K562 (cell line): ENCODE measurements around the gene PRICKLE3. TPM values are rescaled to one million over a fixed set of nuclear protein-coding genes. Genes with fewer than 3 reads are reported as not detected.

Source experiments
- BRF2 ChIP-seq: IDR thresholded peaks from 3 replicates; pipeline ENCODE4 v1.6.1; 2011; ENCODE audit warnings: borderline replicate concordance, mild to moderate bottlenecking; ENCODE audit not compliant: insufficient read length, insufficient read depth
- CAMTA2 ChIP-seq: fragments of 250-450 bp; sonication (Bioruptor Pico); conservative IDR thresholded peaks from 2 replicates; pipeline ENCODE4 v1.5.1; 2022
- CHD2 ChIP-seq: IDR thresholded peaks from 2 replicates; pipeline ENCODE4 v1.6.1; 2011; ENCODE audit warnings: low read depth, low read length
- CTCFL ChIP-seq: IDR thresholded peaks from 2 replicates; pipeline ENCODE4 v1.6.1; 2011; ENCODE audit warnings: borderline replicate concordance, low read depth, mild to moderate bottlenecking, moderate library complexity, low read length; ENCODE audit not compliant: insufficient read depth, poor library complexity, severe bottlenecking
- HDAC8 ChIP-seq: fragments of 450-650 bp; IDR thresholded peaks from 2 replicates; pipeline ENCODE4 v1.6.1; 2016; ENCODE audit warnings: mild to moderate bottlenecking, missing genetic modification characterization, moderate library complexity, missing compliant biosample characterization
- PHF21A ChIP-seq: fragments of 450-650 bp; IDR thresholded peaks from 2 replicates; pipeline ENCODE4 v1.6.1; 2017; ENCODE audit warnings: low read depth, borderline replicate concordance
- RAD21 ChIP-seq, 2 experiments: fragments of 250-450 bp in 1 of 2; fragments of 450-650 bp in 1 of 2; sonication (Bioruptor Pico) in 1 of 2; formaldehyde crosslinking in 1 of 2; IDR thresholded peaks in 1 of 2; conservative IDR thresholded peaks in 1 of 2; 2 replicates each; pipeline versions ENCODE4 v1.4.0 to v1.8.0; 2020 to 2022; ENCODE audit warnings: mild to moderate bottlenecking in 2 of 2, moderate library complexity in 1 of 2
- RBM34 ChIP-seq: fragments of 200-400 bp; formaldehyde crosslinking; IDR thresholded peaks from 2 replicates; pipeline ENCODE4 v1.6.1; 2018; ENCODE audit warnings: low read length, borderline replicate concordance; ENCODE audit not compliant: insufficient read depth
- RCOR1 ChIP-seq, 2 experiments: IDR thresholded peaks; 2 replicates each; pipeline ENCODE4 v1.6.1; 2012; ENCODE audit warnings: low read depth in 2 of 2, low read length in 2 of 2, borderline replicate concordance in 1 of 2, improper control_type of control experiment in 1 of 2
- SIN3B ChIP-seq: fragments of 450-650 bp; IDR thresholded peaks from 2 replicates; pipeline ENCODE4 v1.6.1; 2017; ENCODE audit warnings: low read depth, mild to moderate bottlenecking, moderate library complexity
- SMC3 ChIP-seq: conservative IDR thresholded peaks from 2 replicates; pipeline ENCODE4 v1.6.1; 2011; ENCODE audit warnings: low read depth, low read length, improper control_type of control experiment; ENCODE audit not compliant: insufficient read depth
- SRF ChIP-seq, 2 experiments: fragments of 250-450, 450-650 bp in 1 of 2; sonication (Bioruptor Pico) in 1 of 2; sonication (generic) in 1 of 2; formaldehyde crosslinking; IDR thresholded peaks; 2 replicates each; pipeline versions ENCODE4 v1.5.0 to v1.5.1; 2020 to 2022; ENCODE audit warnings: mild to moderate bottlenecking in 1 of 2, missing genetic modification reagents in 1 of 2
- TBP ChIP-seq: optimal IDR thresholded peaks from 2 replicates; pipeline ENCODE3; 2011; ENCODE audit warnings: low read depth, low read length, improper control_type of control experiment
- THAP12 ChIP-seq: fragments of 250-450 bp; sonication (Bioruptor Pico); IDR thresholded peaks from 2 replicates; pipeline ENCODE4 v1.9.0; 2021; ENCODE audit warnings: mild to moderate bottlenecking, inconsistent platforms
- YY1 ChIP-seq, 3 experiments: IDR thresholded peaks; 2 replicates each; pipeline ENCODE4 v1.6.1; 2011; ENCODE audit warnings: low read length in 2 of 3, mild to moderate bottlenecking in 2 of 3, moderate library complexity in 2 of 3, borderline replicate concordance in 1 of 3, control low read depth in 1 of 3, low read depth in 1 of 3; ENCODE audit not compliant: insufficient read depth in 3 of 3, insufficient replicate concordance in 2 of 3, control insufficient read depth in 1 of 3, insufficient read length in 1 of 3; ENCODE audit errors: extremely low read depth in 1 of 3
- ZFP1 ChIP-seq: fragments of 450-650 bp; formaldehyde crosslinking; IDR thresholded peaks from 2 replicates; pipeline ENCODE4 v1.4.0; 2020; ENCODE audit warnings: mild to moderate bottlenecking, mixed read lengths
- ZKSCAN1 ChIP-seq: fragments of 150-350 bp; IDR thresholded peaks from 2 replicates; pipeline ENCODE4 v1.6.1; 2016; ENCODE audit warnings: low read depth, low read length
- ZNF586 ChIP-seq: fragments of 450-650 bp; formaldehyde crosslinking; conservative IDR thresholded peaks from 2 replicates; pipeline ENCODE4 v1.4.0; 2020; ENCODE audit warnings: mild to moderate bottlenecking, moderate library complexity
- polyA plus RNA-seq, 8 experiments: library from polyadenylated mRNA; depleted of rRNA in 4 of 8; stranded (reverse) in 5 of 8; unstranded in 3 of 8; fragments of >200 nt; fragmentation: Nextera tagmentation in 2 of 8; fragmentation: Illumina TruSeq in 1 of 8; extraction: Ambion mirVana in 2 of 8; extraction: Trizol in 1 of 8; gene quantifications; 2 replicates each; pipeline versions ENCODE4 v1.2.1 to v1.2.3, GENCODE V29; 2011 to 2014; ENCODE audit warnings: inconsistent platforms in 1 of 8, missing spikeins in 1 of 8
- total RNA-seq, 7 experiments: library from RNA; depleted of rRNA in 6 of 7; stranded (reverse); fragments of >200 nt in 6 of 7; fragmentation: Illumina TruSeq in 2 of 7; extraction: Trizol in 2 of 7; gene quantifications; 2 replicates each; pipeline versions ENCODE4 v1.2.1 to v1.2.3, GENCODE V29; 2011 to 2021; ENCODE audit warnings: low replicate concordance in 1 of 7
- TF ChIP-seq, protein P1 (sequence below): fragments of 450-650 bp; formaldehyde crosslinking; IDR thresholded peaks from 2 replicates; pipeline ENCODE4 v1.4.0; 2022; ENCODE audit warnings: mild to moderate bottlenecking, moderate library complexity

The PRICKLE3 gene
- total and polyA plus RNA-seq, 9 of the 15 experiments (the other 6 are each of a cell fraction or from before 2014, with no cell fraction given): 1.1 to 44.3 (median 14.0) TPM

- TF ChIP-seq YY1 (IDR thresholded peaks at IDR 0.05; ENCODE audit: borderline replicate concordance in 1 of 3, control insufficient read depth in 1 of 3, extremely low read depth in 1 of 3, insufficient read depth in 3 of 3, insufficient read length in 1 of 3, insufficient replicate concordance in 2 of 3, low read depth in 1 of 3, low read length in 2 of 3): peak in 1 of 3 experiments; percentile 6
- no peak for TF ChIP-seq RCOR1 (IDR thresholded peaks at IDR 0.05; ENCODE audit: borderline replicate concordance in 1 of 2, low read depth in 2 of 2, low read length in 2 of 2)
- TF ChIP-seq ZNF586 (CRISPR knock-in tag): no peak
- no peak for TF ChIP-seq ZKSCAN1
- TF ChIP-seq TBP: no peak
- no peak for TF ChIP-seq RBM34
- no peak for TF ChIP-seq THAP12 (CRISPR knock-in tag)
- TF ChIP-seq, protein P1, sequence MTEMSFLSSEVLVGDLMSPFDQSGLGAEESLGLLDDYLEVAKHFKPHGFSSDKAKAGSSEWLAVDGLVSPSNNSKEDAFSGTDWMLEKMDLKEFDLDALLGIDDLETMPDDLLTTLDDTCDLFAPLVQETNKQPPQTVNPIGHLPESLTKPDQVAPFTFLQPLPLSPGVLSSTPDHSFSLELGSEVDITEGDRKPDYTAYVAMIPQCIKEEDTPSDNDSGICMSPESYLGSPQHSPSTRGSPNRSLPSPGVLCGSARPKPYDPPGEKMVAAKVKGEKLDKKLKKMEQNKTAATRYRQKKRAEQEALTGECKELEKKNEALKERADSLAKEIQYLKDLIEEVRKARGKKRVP (CRISPR knock-in tag): no peak
- no peak for TF ChIP-seq BRF2
- TF ChIP-seq CHD2: no peak
- peak; percentile 49 for TF ChIP-seq CTCFL
- no peak for TF ChIP-seq SIN3B
- TF ChIP-seq RAD21 (CRISPR knock-in tag; conservative IDR thresholded peaks at IDR 0.05 in 1 of 2, IDR thresholded peaks at IDR 0.05 in 1 of 2): peak in 1 of 2 experiments; percentile 35; a peak in 2 of 4 replicates
- TF ChIP-seq ZFP1 (CRISPR knock-in tag): no peak
- no peak for TF ChIP-seq SRF (CRISPR knock-in tag; IDR thresholded peaks at IDR 0.05)
- no peak for TF ChIP-seq CAMTA2 (CRISPR knock-in tag)
- TF ChIP-seq PHF21A: no peak
- TF ChIP-seq SMC3: 0 out of 2 replicates have a peak, but pooled peaks have one; percentile 21
- no peak for TF ChIP-seq HDAC8 (tag)
These were observed 6.7 kb upstream of the PRICKLE3 start (continued) for GRCh38 chrX:49192722-49193328.
